H1 (cell line): ENCODE measurements around the gene TBX21. TPM values are rescaled to one million over a fixed set of nuclear protein-coding genes. Genes with fewer than 3 reads are reported as not detected.

ENCODE experiments used
- CTCF ChIA-PET: fragments of 300-600 bp; sonication (Branson Sonifier 250); formaldehyde crosslinking; loops from one replicate; lab custom pipeline; 2021; ENCODE audit not compliant: partially characterized antibody; lab: Charles Lee
- POLR2A ChIA-PET: fragments of 300-600 bp; sonication (Branson Sonifier 250); formaldehyde crosslinking; loops from one replicate; lab custom pipeline; 2021; ENCODE audit warnings: inconsistent platforms; ENCODE audit not compliant: partially characterized antibody; lab: Charles Lee
- DNase-seq, 2 experiments: peaks; one replicate each; pipeline versions ENCODE4 v3.0.0 to v3.0.0-alpha.2; 2010 to 2022; ENCODE audit warnings: low spot score in 2 of 2, low read depth in 1 of 2, mixed read lengths in 1 of 2
- FAIRE-seq: peaks from 2 replicates; lab custom pipeline; 2011; peaks lifted over from hg19 to GRCh38; lab: Jason Lieb, UNC
- H2AFZ ChIP-seq: 2 replicates; pipeline ENCODE4 v1.8.1; 2012; ENCODE audit warnings: low read length, inconsistent platforms
- H2AK5ac ChIP-seq: 2 replicates; pipeline ENCODE4 v1.6.1; 2013; ENCODE audit warnings: low read depth, low read length
- H2BK120ac ChIP-seq: replicated peaks from 2 replicates; pipeline ENCODE3; 2013; ENCODE audit warnings: low read depth, low read length, inconsistent platforms
- H2BK12ac ChIP-seq: 2 replicates; pipeline ENCODE4 v1.6.1; 2013; ENCODE audit warnings: low read depth, low read length
- H2BK15ac ChIP-seq: 2 replicates; pipeline ENCODE4 v1.6.1; 2013; ENCODE audit warnings: low read length
- H2BK20ac ChIP-seq: 2 replicates; pipeline ENCODE4 v1.6.1; 2013; ENCODE audit warnings: low read length
- H2BK5ac ChIP-seq: 2 replicates; pipeline ENCODE4 v1.6.1; 2013; ENCODE audit warnings: low read depth, low read length
- H3K14ac ChIP-seq: 2 replicates; pipeline ENCODE4 v1.6.1; 2013; ENCODE audit warnings: inconsistent platforms; ENCODE audit not compliant: insufficient read length
- H3K18ac ChIP-seq: 2 replicates; pipeline ENCODE4 v1.6.1; 2013; ENCODE audit warnings: low read length; ENCODE audit errors: extremely low read depth
- H3K23ac ChIP-seq: 2 replicates; pipeline ENCODE4 v1.6.1; 2013; ENCODE audit warnings: inconsistent platforms; ENCODE audit not compliant: insufficient read length
- H3K23me2 ChIP-seq: 2 replicates; pipeline ENCODE4 v1.6.1; 2013; ENCODE audit warnings: low read depth, low read length
- H3K27ac ChIP-seq: 2 replicates; pipeline ENCODE4 v1.6.1; 2011; ENCODE audit warnings: low read depth, low read length, inconsistent platforms
- H3K27me3 ChIP-seq, 4 experiments: replicated peaks in 1 of 4; 1 replicate in 1 of 4; 2 replicates in 3 of 4; pipeline versions ENCODE4 v1.6.1 to v1.8.1; 2011 to 2013; ENCODE audit warnings: low read length in 3 of 4, mild to moderate bottlenecking in 3 of 4, inconsistent platforms in 2 of 4, mixed read lengths in 2 of 4, moderate library complexity in 1 of 4; ENCODE audit not compliant: control insufficient read depth in 3 of 4, insufficient read depth in 3 of 4; ENCODE audit errors: extremely low read depth in 1 of 4
- H3K36me3 ChIP-seq, 4 experiments: 2 replicates each; pipeline versions ENCODE4 v1.6.1 to v1.8.1; 2011 to 2013; ENCODE audit warnings: mild to moderate bottlenecking in 4 of 4, low read length in 3 of 4, moderate library complexity in 2 of 4, control low read depth in 1 of 4, inconsistent platforms in 1 of 4; ENCODE audit not compliant: insufficient read depth in 4 of 4, control insufficient read depth in 2 of 4
- H3K4ac ChIP-seq: replicated peaks from 2 replicates; pipeline ENCODE3; 2013; ENCODE audit warnings: low read length, low read depth, mixed read lengths, inconsistent platforms; ENCODE audit not compliant: insufficient read length
- H3K4me1 ChIP-seq, 4 experiments: replicated peaks in 1 of 4; 1 replicate in 1 of 4; 2 replicates in 3 of 4; pipeline versions ENCODE4 v1.6.1 to v1.8.1; 2011 to 2013; ENCODE audit warnings: low read length in 3 of 4, inconsistent platforms in 2 of 4, mixed read lengths in 1 of 4; ENCODE audit not compliant: insufficient read depth in 4 of 4, control insufficient read depth in 3 of 4
- H3K4me2 ChIP-seq, 2 experiments: 2 replicates each; pipeline versions ENCODE4 v1.6.1 to v1.8.1; 2011 to 2013; ENCODE audit warnings: low read depth in 2 of 2, low read length in 2 of 2, control low read depth in 1 of 2, inconsistent platforms in 1 of 2, mild to moderate bottlenecking in 1 of 2; ENCODE audit not compliant: insufficient read depth in 1 of 2
- H3K4me3 ChIP-seq, 4 experiments: fragments of 200-600, 300-600 bp in 1 of 4; sonication (generic), shearing (Covaris generic), sonication (Bioruptor Twin) in 1 of 4; 2 replicates each; pipeline versions ENCODE4 v1.5.1 to v1.8.1; 2011 to 2016; ENCODE audit warnings: low read length in 4 of 4, low read depth in 3 of 4, control low read depth in 2 of 4, inconsistent platforms in 2 of 4, mild to moderate bottlenecking in 2 of 4, mixed read lengths in 1 of 4, moderate library complexity in 1 of 4; ENCODE audit not compliant: insufficient read depth in 2 of 4; ENCODE audit errors: extremely low read depth in 1 of 4
- H3K56ac ChIP-seq: replicated peaks from 2 replicates; pipeline ENCODE3; 2013; ENCODE audit warnings: low read depth, mild to moderate bottlenecking, mixed read lengths, low read length, inconsistent platforms; ENCODE audit not compliant: insufficient read length
- H3K79me1 ChIP-seq: 2 replicates; pipeline ENCODE4 v1.6.1; 2013; ENCODE audit warnings: low read depth, low read length, control low read depth
- H3K79me2 ChIP-seq, 2 experiments: 2 replicates each; pipeline versions ENCODE4 v1.6.1 to v1.8.1; 2012 to 2013; ENCODE audit warnings: low read length in 2 of 2, mild to moderate bottlenecking in 2 of 2, inconsistent platforms in 1 of 2; ENCODE audit not compliant: insufficient read depth in 2 of 2, control insufficient read depth in 1 of 2
- H3K9ac ChIP-seq, 4 experiments: replicated peaks in 1 of 4; 1 replicate in 1 of 4; 2 replicates in 3 of 4; pipeline versions ENCODE4 v1.6.1 to v1.8.1; 2011 to 2013; ENCODE audit warnings: low read depth in 3 of 4, low read length in 3 of 4, control low read depth in 2 of 4, mild to moderate bottlenecking in 2 of 4, moderate library complexity in 2 of 4, inconsistent platforms in 1 of 4; ENCODE audit errors: extremely low read depth in 1 of 4
- H3K9me3 ChIP-seq, 2 experiments: 2 replicates each; pipeline versions ENCODE4 v1.6.1 to v1.8.1; 2012 to 2013; ENCODE audit warnings: mild to moderate bottlenecking in 2 of 2, moderate library complexity in 2 of 2, control low read depth in 1 of 2, inconsistent platforms in 1 of 2, low read depth in 1 of 2, low read length in 1 of 2, mixed read lengths in 1 of 2; ENCODE audit not compliant: insufficient read depth in 2 of 2
- H4K20me1 ChIP-seq, 2 experiments: replicated peaks in 1 of 2; 2 replicates each; pipeline versions ENCODE3 to v1.8.1; 2011 to 2013; ENCODE audit warnings: inconsistent platforms in 2 of 2, low read length in 2 of 2, mild to moderate bottlenecking in 1 of 2; ENCODE audit not compliant: insufficient read depth in 2 of 2, control insufficient read depth in 1 of 2
- H4K5ac ChIP-seq: 2 replicates; pipeline ENCODE4 v1.6.1; 2013; ENCODE audit warnings: low read length, low read depth, mixed read lengths, inconsistent platforms; ENCODE audit not compliant: insufficient read length
- H4K8ac ChIP-seq: 2 replicates; pipeline ENCODE4 v1.8.0; 2013; ENCODE audit warnings: mild to moderate bottlenecking, moderate library complexity, low read length, inconsistent platforms; ENCODE audit not compliant: insufficient read depth; ENCODE audit errors: extremely low read depth
- H4K91ac ChIP-seq: replicated peaks from 2 replicates; pipeline ENCODE3; 2013; ENCODE audit warnings: low read length, mixed read lengths, inconsistent platforms; ENCODE audit not compliant: insufficient read length
- CHD2 ChIP-seq: IDR thresholded peaks from 2 replicates; pipeline ENCODE4 v1.6.1; 2012; ENCODE audit warnings: low read length, improper control_type of control experiment
- EGR1 ChIP-seq: IDR thresholded peaks from 2 replicates; pipeline ENCODE4 v1.6.1; 2011; ENCODE audit warnings: low read depth, low read length, borderline replicate concordance
- KDM1A ChIP-seq: fragments of 200-600, 300-600 bp; sonication (generic); IDR thresholded peaks from 2 replicates; pipeline ENCODE4 v1.7.1; 2016; ENCODE audit warnings: mild to moderate bottlenecking, low read length, borderline replicate concordance
- POU5F1 ChIP-seq: IDR thresholded peaks from 2 replicates; pipeline ENCODE4 v1.6.1; 2011; ENCODE audit warnings: low read depth, mild to moderate bottlenecking, low read length, moderate library complexity
- RAD21 ChIP-seq, 2 experiments: IDR thresholded peaks in 1 of 2; conservative IDR thresholded peaks in 1 of 2; 2 replicates each; pipeline ENCODE4 v1.6.1; 2011; ENCODE audit warnings: low read depth in 2 of 2, low read length in 2 of 2, improper control_type of control experiment in 1 of 2, inconsistent platforms in 1 of 2, mild to moderate bottlenecking in 1 of 2, moderate library complexity in 1 of 2
- SIN3A ChIP-seq, 2 experiments: IDR thresholded peaks in 1 of 2; conservative IDR thresholded peaks in 1 of 2; 2 replicates each; pipeline ENCODE4 v1.6.1; 2011 to 2012; ENCODE audit warnings: low read length in 2 of 2, improper control_type of control experiment in 1 of 2, low read depth in 1 of 2, mild to moderate bottlenecking in 1 of 2
- SIX5 ChIP-seq: IDR thresholded peaks from 2 replicates; pipeline ENCODE4 v1.6.1; 2011; ENCODE audit warnings: mild to moderate bottlenecking, low read depth, low read length
- TBP ChIP-seq: IDR thresholded peaks from 2 replicates; pipeline ENCODE4 v1.6.1; 2011; ENCODE audit warnings: low read depth, low read length, improper control_type of control experiment
- YY1 ChIP-seq: IDR thresholded peaks from 2 replicates; pipeline ENCODE4 v1.6.1; 2011; ENCODE audit warnings: low read depth, mild to moderate bottlenecking, low read length
- WGBS, 2 experiments: shearing (Covaris generic) in 1 of 2; methylation state at CpG; one replicate each; pipeline versions ENCODE4 v1.1.6 to v1.1.7; 2013 to 2015; ENCODE audit warnings: low lambda C conversion rate in 2 of 2, mixed read lengths in 2 of 2, inconsistent platforms in 1 of 2, low coverage in 1 of 2, missing lambda C conversion rate in 1 of 2; ENCODE audit not compliant: insufficient replicate concordance in 2 of 2, insufficient coverage in 1 of 2, insufficient read length in 1 of 2; ENCODE audit errors: extremely low coverage in 1 of 2, missing lambda C conversion rate in 1 of 2; 5-methylcytosine and 5-hydroxymethylcytosine counted together
- polyA plus RNA-seq, 7 experiments: library from polyadenylated mRNA; depleted of rRNA in 3 of 7; stranded (reverse) in 5 of 7; unstranded in 2 of 7; fragments of >200 nt in 5 of 7; fragments of 200-250 nt in 2 of 7; gene quantifications; 1 replicate in 5 of 7; 2 replicates in 1 of 7; 4 replicates in 1 of 7; pipeline versions ENCODE4 v1.2.1 to v1.2.3, GENCODE V29; 2011 to 2013; ENCODE audit warnings: missing spikeins in 2 of 7, mixed read lengths in 2 of 7
- total RNA-seq: library from RNA; stranded (reverse); fragmentation: NEBNext Ultra II Directional; extraction: Animal tissue kit (Norgen Biotek cat#: 25700); gene quantifications from 2 replicates; pipeline ENCODE4 v1.2.1, GENCODE V29; 2021
- TF ChIP-seq, protein P1 (sequence below): IDR thresholded peaks from 2 replicates; pipeline ENCODE4 v1.6.1; 2011; ENCODE audit warnings: low read length, improper control_type of control experiment

TBX21 gene
- total and polyA plus RNA-seq, 2 of the 8 experiments (the other 6 are each of a cell fraction or from before 2014, with no cell fraction given) = not detected

DNA sequence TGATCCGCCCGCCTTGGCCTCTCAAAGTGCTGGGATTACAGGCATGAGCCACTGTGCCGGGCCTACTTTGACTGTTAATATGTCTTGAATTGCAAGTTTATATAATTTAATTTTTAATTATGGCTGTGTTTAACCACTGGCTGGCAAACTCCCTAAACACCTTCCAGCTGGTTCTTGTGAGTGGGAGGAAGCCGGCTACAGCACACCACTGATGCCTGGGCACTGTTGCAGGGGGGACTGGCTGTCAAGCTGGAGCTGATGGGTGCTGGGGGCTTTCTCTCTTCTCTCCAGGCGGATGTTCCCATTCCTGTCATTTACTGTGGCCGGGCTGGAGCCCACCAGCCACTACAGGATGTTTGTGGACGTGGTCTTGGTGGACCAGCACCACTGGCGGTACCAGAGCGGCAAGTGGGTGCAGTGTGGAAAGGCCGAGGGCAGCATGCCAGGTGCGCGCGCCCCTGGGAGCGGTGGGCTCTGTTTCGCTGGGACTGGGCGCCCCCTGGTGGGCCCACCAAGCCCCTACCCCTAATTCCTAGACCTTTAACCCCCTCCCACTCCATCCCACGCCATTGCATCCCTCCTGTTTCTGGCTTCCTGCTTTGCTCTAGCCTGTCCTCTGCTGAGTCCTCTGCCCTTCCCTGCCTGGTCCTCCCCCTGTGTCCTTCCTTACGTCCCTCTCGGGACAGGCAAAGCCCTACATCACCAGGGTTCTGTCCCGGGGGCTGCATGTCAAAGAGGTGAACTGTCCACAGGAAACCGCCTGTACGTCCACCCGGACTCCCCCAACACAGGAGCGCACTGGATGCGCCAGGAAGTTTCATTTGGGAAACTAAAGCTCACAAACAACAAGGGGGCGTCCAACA lies 9.5 kb downstream of the TBX21 start:
- no peak overlapping the region for H2AK5ac ChIP-seq
- no peak overlapping the region for H2BK120ac ChIP-seq
- FAIRE-seq (no peak), DNase-seq (peak in 1 of 2 experiments; percentile 89)
- ChIA-PET POLR2A (interaction anchor here (0.6 to 2.1 kb wide), 5 partner anchors 19 to 68 kb away, joined by 3 to 8 read pairs (median 4); partner anchors contain the start of gene TBKBP1), CTCF (interaction anchor here (0.7 to 24.7 kb wide), 23 partner anchors 8 to 80 kb away, joined by 3 to 441 read pairs (median 5); partner anchors contain the start of genes TBKBP1 and TBX21)
- H2BK12ac ChIP-seq = no peak overlapping the region
- 0 out of 7 replicates have a peak, but pooled peaks cover 0 to 2% (median 0%) of the 10 kb centered on the region in 4 experiments for H3K27me3 ChIP-seq
- no peak overlapping the region for H3K4me2 ChIP-seq
- peaks cover 0 to 4% of the 10 kb centered on the region in 2 experiments for H4K20me1 ChIP-seq
- H3K4me3 ChIP-seq = no peak overlapping the region
- no peak overlapping the region for H2BK5ac ChIP-seq
- H4K5ac ChIP-seq = no peak overlapping the region
- no peak overlapping the region for H3K23ac ChIP-seq
- peaks cover 0 to 5% (median 2%) of the 10 kb centered on the region in 4 experiments; a peak in 2 of 7 replicates for H3K4me1 ChIP-seq
- H3K9ac ChIP-seq = no peak overlapping the region
- H2BK20ac ChIP-seq = no peak overlapping the region
- WGBS, 2 experiments = 44% methylated on average over 26 of the region's 26 CpGs; no CpG with 5 or more reads in 1 of the 2 experiments
- H3K36me3 ChIP-seq = no peaks in the 10 kb centered on the region
- H3K79me2 ChIP-seq = no peaks in the 10 kb centered on the region
- peak overlapping the region; percentile 25; the same call in 1 of the 2 replicates for H3K18ac ChIP-seq
- peak overlapping the region; percentile 72 for H2AFZ ChIP-seq
- H3K27ac ChIP-seq = no peak overlapping the region
- peak overlapping the region; percentile 96 for H4K8ac ChIP-seq
- no peak overlapping the region for H3K4ac ChIP-seq
- H3K23me2 ChIP-seq = no peaks in the 10 kb centered on the region
- H3K79me1 ChIP-seq = no peaks in the 10 kb centered on the region
- H3K14ac ChIP-seq = no peak overlapping the region
- no peak overlapping the region for H2BK15ac ChIP-seq
- no peaks in the 10 kb centered on the region for H3K9me3 ChIP-seq
- H3K56ac ChIP-seq = no peak overlapping the region
- H4K91ac ChIP-seq = no peak overlapping the region
- TF ChIP-seq, protein P1, sequence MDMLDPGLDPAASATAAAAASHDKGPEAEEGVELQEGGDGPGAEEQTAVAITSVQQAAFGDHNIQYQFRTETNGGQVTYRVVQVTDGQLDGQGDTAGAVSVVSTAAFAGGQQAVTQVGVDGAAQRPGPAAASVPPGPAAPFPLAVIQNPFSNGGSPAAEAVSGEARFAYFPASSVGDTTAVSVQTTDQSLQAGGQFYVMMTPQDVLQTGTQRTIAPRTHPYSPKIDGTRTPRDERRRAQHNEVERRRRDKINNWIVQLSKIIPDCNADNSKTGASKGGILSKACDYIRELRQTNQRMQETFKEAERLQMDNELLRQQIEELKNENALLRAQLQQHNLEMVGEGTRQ = no peak
- TF ChIP-seq TBP (no peak), RAD21 (IDR thresholded peaks at IDR 0.05 in 1 of 2, conservative IDR thresholded peaks at IDR 0.05 in 1 of 2; ENCODE audit: low read depth in 2 of 2, low read length in 2 of 2) (peak; percentile 87 to 92), SIX5 (no peak), KDM1A (peak; percentile 24; the same call in 1 of the 2 replicates), YY1 (peak; percentile 70), EGR1 (peak; percentile 18; the same call in 1 of the 2 replicates), CHD2 (no peak), SIN3A (conservative IDR thresholded peaks at IDR 0.05 in 1 of 2, IDR thresholded peaks at IDR 0.05 in 1 of 2; ENCODE audit: low read depth in 1 of 2, low read length in 2 of 2) (0 out of 4 replicates have a peak, but pooled peaks of 1 of the 2 experiments have one; percentile 34), POU5F1 (no peak)
